Activated T-cell treated with anti-CD3 and anti-CD28 coated beads, Interleukin-2, amount 50 U/mL, for 48 hours (primary cell): ENCODE data around the gene PCTP.

ENCODE experiments used
- DNase-seq, 2 experiments: peaks; one replicate each; pipeline ENCODE4 v3.0.0-alpha.2; 2020

Gene PCTP

DNA sequence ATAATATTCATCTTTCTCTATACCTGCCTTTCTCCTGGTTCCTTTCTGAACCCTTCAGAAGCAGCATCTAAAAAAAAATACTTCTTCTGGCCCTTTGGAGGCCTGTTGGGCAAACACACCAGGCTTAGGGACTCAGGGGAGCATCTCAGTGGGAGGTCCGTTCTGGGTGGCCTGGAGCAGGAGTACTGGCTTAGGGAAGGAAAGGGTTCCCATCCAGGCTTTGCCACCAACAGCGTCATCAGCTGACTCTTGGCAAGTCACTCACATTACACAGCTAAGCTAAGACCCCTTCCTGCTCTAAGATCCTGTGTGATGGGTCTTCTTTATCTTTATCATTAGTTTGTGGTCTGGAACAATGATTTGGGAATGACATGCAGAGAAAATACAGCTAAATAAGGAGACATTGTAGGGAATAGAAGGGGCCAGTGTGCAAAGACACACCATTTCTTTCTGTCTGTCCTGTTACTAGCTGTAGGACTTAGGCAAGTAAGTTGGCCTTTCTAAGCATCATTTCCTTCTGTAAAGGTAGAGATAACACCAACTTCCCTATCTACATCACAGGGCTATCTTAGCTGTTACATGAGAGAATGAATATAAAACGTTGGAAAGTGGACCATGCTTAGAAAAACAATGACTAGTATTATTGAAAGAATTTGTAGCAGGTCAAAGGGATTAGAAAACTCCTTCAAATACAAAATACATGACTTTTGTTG lies 9.9 kb downstream of the PCTP start:
- no peak for DNase-seq

DNA sequence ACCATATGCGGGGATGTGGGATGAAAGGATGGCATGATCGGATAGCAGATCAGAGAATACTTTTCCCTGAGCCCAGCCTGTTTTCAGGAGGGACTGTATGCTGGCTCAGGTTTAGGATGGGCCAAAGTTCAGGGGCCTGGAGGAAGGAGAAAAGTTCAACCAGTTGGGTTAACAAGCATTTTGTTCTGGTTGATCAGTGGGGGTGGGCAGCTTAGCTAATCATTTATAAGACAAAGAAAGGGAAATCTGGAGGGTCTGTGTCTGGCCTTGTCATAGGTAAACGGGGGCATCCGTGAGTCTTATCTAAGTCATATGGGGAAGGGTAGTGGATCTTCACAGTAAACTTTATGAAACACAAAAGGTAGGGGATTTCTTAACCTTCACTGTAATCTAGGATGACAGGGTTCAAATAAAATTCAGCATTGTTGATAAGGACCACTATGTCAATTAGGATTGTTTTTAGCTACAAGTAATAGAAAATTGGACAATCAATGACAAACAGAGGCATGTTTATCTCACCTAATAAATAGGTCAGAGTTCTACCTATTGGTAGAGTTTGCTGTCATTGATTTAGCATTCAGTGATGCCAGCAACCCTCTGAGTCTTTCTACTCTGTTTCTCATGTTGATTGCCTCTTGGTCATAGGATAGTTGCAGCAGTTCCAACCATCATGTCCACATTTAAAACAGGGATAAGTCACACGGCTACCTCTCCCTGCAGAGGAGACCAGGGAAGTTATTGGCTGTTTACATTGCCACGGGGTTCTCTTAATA lies 11.4 kb downstream of the PCTP start:
- no peak for DNase-seq

DNA sequence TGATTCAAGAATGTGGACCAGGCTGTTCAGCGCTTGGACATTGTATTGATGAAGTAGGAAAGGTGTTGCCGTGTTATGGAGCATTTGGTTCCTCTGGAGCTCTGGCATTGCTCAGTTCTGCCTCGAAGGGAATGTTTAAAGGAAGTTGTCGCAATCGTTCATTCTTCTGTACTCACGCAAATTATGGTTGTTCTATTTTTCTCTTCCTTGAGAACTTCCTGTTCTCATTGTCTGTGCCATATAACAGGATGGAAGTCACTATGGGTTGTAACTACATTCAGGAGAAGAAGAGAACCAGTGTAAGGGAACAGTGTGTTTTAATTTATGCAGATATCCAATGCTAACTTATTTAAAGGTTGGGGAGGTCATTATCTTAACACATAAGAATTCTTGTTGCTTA lies 13.0 kb downstream of the PCTP start:
- DNase-seq, result no peak

DNA sequence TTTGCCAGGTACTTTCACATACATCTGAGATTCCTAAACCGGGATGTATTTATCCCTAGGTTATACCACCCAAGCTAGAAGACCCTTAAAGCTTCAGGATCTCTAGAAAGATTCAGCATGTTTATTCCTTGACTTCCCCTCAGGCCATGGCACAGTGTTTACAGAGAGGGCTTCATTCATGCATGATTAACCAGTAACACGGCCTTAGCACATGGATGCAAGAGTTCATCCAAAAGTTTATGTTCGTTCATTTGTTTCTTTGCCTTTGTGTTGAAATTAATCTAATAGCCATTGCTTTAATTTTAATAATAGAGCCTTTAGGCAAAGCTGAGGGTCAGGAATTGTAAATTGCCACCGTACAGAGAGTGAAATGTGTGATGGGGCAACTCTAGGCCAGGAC lies 13.8 kb downstream of the PCTP start:
- DNase-seq, result no peak

DNA sequence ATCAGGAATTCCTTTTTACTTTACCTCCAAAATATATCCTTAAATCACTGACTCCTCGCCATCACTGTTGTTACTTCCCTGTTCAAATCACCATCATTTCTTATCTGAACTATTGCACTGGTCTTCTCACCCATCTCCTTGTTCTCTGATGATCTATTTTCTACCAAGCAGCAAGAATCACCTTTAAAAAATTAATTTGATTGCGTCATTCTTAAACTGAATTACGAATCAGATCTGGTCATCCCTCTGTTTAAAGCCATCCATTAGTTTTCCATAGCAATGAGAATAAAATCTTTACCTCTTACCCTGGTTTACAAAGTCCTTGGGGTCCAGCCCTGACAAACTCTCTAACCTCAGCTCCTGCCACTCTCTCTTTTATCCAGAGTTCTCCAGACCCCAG lies 14.6 kb downstream of the PCTP start:
- DNase-seq, result no peak

DNA sequence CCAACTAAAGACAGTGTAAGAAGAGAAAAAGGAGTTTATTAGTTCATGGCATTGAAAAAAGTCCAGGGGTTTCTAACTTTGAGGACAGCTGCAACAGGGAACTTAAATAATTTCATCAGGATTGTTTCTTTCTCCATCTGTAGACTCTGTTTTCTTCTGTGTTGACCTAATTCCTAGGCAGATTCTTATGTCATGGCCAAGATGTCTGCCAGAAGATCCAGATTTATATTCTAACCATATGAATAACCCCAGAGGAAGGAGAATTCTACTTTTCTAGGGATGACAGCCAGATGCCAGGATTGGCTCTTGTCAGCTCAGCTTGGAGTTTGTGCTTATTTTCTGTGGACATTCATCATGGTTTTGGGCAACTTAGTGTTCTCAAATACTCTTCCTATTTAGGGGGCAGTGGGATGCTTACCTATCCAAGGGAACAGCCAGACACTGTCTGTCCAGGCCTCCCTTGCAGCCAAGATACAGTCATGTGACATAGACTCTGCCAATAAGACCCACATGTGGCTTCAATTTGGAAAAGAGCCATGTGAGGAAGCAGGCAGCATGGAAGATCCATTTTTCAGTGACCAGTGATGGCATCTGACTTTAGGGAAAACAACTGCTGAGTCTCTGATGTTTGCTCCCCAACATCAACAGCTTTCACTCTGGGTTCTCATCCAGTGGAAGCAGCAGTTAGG lies 18.2 kb downstream of the PCTP start:
- no peak for DNase-seq

DNA sequence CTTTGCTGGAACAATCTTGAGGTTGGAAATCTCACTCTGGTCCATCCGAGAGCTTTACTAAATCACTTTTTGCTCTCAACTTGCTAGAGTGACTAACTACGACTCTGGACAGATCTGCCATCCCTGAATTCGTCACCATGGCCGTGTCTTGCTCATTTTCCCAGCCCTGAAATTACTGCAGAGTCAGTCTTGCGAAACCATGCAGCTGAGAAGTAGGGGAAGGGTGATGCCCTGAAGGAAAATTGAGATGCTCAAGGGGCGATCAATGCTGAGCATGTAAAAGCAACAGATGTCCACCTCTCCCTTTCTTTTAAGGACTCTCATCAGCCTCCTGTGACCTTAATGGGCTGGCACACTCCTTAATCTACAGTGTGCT lies 18.8 kb downstream of the PCTP start:
- no peak for DNase-seq

DNA sequence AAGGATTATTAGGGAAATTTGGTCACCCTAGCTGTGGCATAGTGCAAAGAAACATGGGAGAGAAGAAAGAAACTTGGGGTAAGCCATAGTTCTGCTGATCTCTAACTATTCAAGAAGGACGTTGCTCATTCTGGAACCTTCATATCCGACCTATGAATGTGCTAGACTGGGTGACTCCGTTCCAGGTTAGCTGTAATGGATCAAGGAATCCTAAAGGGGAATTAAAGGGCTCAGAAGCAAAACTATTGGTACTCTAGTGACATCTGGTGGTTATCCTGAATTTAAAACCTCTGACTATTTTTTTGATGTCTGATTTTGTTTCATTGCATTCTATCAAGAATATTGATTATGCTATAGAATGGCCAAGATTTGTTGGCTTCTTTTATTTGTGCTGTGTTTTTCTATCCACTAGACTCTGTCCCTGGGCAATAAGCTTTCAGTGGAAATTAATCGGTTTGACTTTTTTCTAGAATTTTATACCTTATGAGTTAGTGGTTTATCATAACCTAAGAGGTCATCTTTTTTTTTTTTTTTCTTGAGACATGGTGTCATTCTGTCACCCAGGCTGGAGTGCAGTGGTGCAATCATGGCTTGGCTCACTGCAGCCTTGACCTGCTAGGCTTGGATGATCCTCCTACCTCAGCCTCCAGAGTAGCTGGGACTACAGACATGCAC lies 19.5 kb downstream of the PCTP start:
- DNase-seq, result no peak

DNA sequence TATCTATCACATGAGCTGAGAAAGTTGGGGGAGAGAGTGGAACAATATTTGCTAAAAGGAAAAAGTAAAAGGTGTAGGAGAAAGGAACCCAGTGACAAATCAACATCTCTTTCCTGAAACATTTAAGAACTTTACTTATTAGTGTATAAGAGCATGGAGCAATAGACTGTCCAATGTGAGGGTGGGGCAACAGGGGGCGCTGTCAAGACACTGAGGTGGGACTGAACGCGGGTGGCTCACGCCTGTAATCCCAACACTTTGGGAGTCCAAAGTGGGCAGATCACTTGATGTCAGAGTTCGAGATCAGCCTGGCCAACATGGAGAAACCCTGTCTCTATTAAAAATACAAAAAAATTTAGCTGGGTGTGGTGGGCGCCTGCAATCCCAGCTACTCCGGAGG lies 21.2 kb downstream of the PCTP start:
- no peak for DNase-seq

DNA sequence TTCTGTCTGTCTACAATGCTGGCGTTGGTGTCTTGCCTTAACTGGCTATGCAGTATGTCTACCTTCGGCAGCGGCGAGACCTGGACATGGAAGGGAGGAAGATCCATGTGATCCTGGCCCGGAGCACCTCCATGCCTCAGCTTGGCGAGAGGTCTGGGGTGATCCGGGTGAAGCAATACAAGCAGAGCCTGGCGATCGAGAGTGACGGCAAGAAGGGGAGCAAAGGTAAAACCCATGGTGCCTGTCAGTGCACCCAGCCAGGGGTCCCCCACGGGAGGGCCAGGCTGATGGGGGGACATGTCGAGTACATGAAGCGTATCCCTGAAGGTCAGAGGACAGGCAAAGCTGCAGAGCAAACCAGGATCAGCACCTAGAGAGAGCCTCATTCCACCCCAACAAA lies 22.8 kb downstream of the PCTP start:
- DNase-seq, result no peak

DNA sequence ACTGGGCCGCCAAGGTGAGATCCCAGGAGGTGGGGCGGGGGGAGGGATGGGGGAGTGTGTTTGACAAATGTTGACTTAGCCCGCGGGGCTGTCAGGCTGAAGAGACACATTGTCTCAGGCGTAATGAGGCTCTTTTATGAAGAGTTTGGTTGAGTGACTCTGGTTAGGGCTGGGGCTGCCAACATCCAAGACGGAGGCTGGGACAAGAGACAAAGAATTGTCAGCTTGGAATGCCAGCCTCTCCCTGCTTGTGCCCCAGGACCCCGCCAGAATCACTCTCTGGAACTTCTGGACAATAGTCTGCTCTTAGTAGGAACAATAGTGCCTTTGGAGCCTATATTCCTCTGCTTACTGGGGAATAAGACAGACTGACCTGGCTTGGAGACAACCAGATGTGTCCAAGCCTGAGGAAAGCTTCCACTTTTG lies 24.0 kb downstream of the PCTP start:
- DNase-seq, result no peak

DNA sequence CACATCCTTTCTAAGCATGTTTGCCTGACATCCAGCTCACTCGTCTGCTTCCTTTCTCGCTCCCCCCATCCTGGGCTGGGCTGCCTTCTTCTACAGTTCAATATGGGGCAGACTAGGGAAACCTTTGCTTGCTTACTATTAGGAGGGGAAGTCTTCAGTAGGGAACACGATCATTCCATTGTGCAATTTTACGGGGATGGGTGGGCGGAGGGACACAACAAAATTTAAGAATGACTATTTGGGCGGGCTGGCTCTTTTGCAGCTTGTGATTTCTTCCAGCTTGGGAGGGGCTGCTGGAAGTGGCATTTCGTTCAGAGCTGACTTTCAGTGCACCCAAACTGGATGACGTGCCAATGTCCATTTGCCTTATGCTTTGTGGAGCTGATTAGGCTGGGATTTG lies 25.4 kb downstream of the PCTP start:
- no peak for DNase-seq

DNA sequence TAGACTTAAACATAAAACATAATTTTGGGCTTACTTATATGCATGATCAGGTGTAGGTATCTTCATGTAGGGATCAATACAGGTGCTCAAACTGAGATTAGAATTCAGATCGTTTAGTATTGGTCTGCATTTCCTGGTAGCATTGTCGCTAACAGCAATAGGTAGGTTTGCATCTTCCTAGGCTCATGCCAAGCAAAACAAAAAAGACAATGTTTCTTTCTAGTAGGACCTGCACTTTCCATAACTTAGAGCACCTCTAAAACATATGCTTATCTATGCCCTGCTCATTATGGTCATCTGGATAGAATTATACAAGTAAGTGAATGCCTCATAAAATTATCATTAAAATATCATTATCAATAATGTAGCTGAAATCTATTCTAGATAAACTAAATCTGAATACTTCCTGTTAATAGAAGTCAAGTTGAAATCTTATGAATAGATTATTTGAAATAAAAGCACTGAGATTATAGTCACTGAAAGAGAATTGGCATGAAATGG lies 26.7 kb downstream of the PCTP start:
- DNase-seq, result no peak

DNA sequence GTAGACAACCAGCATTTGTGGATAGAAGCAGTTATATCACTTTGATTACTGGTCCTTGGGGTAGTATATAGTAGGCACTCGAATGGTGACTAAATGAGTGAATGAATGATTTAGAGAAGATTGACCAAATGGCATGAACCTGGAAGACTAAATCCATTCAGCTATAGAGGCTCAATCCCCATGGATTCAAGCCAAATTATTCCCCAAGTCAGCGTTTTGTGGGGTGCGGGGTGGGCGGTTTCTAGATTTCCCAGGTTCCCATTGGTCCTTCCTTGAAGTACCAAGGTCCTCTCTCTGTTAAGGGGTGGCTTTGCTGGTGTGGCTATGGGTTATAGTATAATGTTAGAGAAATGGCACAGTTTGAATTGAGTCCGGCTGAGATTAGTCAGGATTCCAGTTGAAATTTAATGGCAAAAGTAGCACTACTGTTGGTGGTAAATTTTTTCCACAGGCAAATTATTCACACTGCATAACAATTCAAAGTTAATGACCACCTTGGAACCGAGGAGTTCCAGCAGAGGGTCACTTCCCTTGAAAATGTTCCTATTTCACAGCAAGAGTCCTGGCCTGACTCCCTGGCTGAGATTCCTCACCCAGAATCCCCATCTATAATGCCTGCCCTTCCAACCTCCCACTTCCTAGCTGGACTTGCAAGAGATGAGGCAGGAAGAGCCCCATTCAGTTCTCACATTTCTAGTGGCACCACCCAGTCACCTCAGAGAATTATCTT lies 27.7 kb downstream of the PCTP start:
- no peak for DNase-seq

DNA sequence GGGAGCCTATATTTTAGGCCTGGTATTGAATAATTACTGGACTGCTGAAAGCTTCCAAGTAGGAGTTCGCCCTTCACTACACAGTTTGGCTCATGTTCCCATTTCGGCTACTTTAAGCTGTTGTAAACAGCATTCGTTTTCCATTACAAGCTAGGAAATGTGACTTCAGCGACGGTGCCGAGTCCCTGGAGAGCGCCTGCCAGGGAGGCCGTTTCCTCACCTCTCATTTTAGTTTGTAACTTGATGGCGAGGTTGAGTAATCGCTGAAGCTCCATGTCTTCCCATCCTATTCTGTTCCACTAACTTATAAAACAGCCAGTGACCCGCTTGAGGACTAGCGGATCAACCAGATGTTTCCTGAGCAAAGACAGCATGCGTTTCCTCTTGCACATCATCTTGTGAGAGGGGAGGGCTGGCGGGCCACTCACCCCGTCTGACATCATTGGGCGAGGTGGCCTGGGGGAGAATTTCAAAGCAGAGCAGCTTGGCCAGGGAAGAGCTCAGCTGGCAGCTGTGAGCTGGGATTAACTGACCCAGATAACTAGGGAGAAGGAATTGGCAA lies 32.9 kb downstream of the PCTP start:
- no peak for DNase-seq

DNA sequence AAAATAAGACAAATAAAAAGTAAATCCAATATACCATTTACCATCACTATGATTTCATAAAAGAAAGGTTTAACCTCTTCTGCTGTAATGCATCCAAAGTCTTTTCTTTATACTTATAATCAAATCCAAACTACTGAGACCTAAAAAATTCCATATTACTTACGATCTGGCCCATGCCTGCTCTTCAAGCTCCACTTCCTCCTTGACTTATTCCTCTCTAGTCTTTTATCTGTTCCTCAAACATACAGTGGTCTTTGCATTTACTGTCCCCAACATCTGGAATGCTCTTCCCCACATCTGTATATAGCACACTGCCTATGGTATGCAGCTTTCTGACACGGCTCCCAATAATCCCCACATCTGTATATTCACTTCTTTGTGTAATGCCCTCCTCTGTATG lies 33.8 kb downstream of the PCTP start:
- no peak for DNase-seq

DNA sequence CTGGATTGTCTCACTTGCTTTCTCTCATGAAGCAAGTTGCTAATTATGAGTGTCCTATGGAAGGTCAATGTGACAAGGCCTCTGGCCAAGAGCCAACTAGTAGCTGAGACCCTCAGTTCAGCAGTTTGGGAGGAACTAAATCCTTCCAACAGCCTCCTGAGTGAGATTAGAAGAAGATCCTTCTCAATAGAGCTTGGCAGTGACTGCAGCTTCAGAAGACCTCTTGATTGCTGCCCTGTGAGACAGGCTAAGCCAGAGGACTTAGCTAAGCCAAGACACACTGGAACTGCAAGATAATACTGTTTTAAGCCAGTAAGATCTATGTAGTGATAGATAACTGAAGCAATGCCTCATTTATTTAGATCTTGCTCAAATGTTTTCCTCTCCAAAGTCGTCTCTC lies 34.3 kb downstream of the PCTP start:
- no peak for DNase-seq

DNA sequence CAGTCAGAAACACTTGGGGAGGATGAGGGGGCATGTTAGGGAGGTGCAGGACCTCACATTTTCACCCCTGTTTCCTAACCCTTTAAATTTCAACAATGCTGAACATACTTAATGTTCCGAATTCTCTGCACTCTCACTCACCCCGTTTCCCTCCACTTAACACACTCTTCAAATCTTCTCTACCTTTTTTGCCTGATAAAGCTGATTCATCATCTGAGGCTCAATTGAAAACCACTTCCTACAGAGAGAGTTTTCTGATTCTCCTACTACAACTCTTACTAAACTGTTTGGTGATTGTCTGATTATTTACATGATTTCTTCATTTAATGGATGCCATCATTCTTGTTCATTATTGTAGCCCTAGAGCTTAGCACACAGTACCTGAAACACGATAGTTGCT lies 42.4 kb downstream of the PCTP start:
- no peak for DNase-seq

DNA sequence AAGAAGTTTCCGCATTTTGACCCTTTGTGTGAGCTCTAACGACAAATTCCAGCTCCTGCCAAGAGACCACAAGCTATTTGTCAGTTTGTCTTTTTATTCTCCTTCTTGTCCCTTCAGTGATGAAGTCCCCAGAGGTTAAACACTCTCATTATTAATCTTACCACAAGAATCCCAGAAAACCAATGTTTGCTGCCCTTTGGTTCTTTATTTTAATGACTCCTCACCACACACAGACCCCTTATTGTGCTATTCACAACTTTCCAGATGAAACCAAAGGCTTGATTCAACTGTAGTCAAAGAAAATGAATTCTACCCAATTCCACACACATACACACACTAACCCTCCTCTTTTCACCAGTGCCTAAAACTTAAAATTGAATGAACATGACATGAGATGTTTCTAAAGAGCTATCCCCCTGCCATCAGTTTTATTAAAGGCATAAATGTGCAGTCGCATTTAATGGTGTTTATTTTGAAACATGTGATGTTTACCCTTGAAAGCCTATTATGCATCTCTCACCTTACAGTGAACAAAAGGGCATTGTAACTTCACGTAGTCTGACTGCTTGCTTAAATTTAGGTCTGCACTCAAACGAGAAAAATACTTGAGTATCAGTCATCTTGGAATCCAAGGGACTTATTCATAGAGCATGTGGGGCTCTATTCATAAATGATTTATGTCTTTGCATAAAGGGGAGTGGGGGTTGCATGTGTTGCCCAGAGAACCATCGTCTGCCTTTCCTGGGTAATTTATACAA lies 44.1 kb downstream of the PCTP start:
- DNase-seq, result no peak

DNA sequence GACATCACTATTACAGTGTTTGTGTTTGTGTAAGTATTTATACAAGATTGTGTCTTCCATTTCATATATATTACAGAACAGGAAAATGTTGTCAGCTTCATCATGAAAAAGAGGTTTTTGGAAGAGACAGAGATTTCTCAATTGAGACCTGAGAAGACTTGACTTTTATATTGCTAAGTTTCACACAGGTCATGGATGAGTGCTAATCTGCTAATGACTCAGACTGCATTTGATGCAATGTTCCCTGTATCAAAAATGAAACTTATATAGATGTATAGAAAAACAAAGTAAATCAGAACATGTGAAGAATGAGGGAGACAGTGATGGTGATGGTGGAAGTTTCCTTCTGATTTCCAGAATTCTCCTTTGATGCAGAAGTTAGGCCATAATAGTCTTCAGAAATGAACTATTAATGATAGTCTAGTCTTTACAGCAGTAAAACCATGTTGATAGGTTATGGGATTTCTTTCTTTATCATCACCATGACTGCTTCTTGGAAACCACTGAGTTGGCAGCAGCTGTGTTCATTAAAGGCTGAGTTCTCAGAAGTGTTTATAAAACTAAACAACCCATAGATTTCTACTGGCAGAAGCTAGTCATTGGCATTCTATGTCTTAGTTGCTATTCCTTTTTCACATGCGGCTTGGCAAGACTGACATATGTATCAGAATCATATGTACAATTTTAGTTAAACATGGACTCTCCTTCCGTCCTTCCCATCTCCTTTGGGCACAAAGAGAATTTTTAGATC lies 56.1 kb downstream of the PCTP start:
- DNase-seq, result no peak

DNA sequence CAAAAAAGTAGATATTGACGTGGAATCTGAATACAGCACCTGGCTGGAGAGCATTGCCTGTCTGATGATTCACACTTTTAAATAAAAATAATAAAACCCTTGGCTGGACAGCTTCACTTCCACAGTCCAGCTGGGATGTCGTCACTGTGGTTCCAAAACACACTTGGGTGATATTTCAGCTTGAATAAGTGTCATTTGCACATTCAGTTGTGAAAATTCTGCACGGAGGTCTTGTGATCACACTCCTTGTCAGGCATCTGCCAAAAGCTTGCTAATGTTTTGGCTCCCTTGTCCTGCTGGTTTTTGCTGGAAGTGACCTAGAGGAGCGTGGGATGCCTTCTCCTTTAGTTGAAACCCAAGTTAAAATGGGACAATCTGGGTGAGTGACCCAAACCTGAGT lies 60.7 kb downstream of the PCTP start:
- no peak for DNase-seq
